ENCODE measurements around the gene COL21A1. TPM values are rescaled to one million over a fixed set of nuclear protein-coding genes. Genes with fewer than 3 reads are reported as not detected.

COL21A1 gene
- total RNA-seq, 1 experiment from 2014 or later = 49.0 TPM

GRCh38 chr6:56147766-56148165, 99.6 kb downstream of the COL21A1 start:
- TF ChIP-seq EZH2 (IDR thresholded peaks at IDR 0.05; ENCODE audit: borderline replicate concordance, low read depth, low read length, poor library complexity, severe bottlenecking) (no peak), CTCF (conservative IDR thresholded peaks at IDR 0.05; ENCODE audit: low read depth, low read length) (no peak)
- no TSS peak for BruUV-seq (replicated peaks)
- H3K4me3 ChIP-seq (ENCODE audit: low read depth, low read length, poor library complexity, severe bottlenecking) = peak overlapping the region; percentile 13
- H3K4me1 ChIP-seq (ENCODE audit: insufficient read depth, low read length, poor library complexity, severe bottlenecking) = peaks cover 37% of the 10 kb centered on the region
- intact Hi-C loops (cut with micrococcal nuclease; ENCODE audit: unreplicated experiment) = no loop called here
- DNase-seq (ENCODE audit: low spot score) = no peak
- CTCF ChIA-PET = no interaction called here
- POLR2A ChIA-PET (ENCODE audit: low non-redundant PET) = no interaction called here
- H3K9me3 ChIP-seq (ENCODE audit: low read depth, low read length, poor library complexity, severe bottlenecking) = no peaks in the 10 kb centered on the region
- no peaks in the 10 kb centered on the region for H3K27me3 ChIP-seq (replicated peaks; ENCODE audit: insufficient read depth, low read depth, low read length, poor library complexity)
- H3K36me3 ChIP-seq (ENCODE audit: insufficient read depth, low read length, poor library complexity, severe bottlenecking) = peaks cover 20% of the 10 kb centered on the region
- peak overlapping the region; percentile 76 for H3K27ac ChIP-seq (ENCODE audit: low read depth, low read length, poor library complexity, severe bottlenecking)

- TF ChIP-seq EZH2 (IDR thresholded peaks at IDR 0.05; ENCODE audit: borderline replicate concordance, low read depth, low read length, poor library complexity, severe bottlenecking) (no peak), CTCF (conservative IDR thresholded peaks at IDR 0.05; ENCODE audit: low read depth, low read length) (no peak)
- Histone ChIP-seq H3K27ac (ENCODE audit: low read depth, low read length, poor library complexity, severe bottlenecking) (peak overlapping the region; percentile 48), H3K4me3 (ENCODE audit: low read depth, low read length, poor library complexity, severe bottlenecking) (no peak overlapping the region), H3K9me3 (ENCODE audit: low read depth, low read length, poor library complexity, severe bottlenecking) (no peaks in the 10 kb centered on the region), H3K27me3 (replicated peaks; ENCODE audit: insufficient read depth, low read depth, low read length, poor library complexity) (no peaks in the 10 kb centered on the region), H3K36me3 (ENCODE audit: insufficient read depth, low read length, poor library complexity, severe bottlenecking) (peaks cover 31% of the 10 kb centered on the region), H3K4me1 (ENCODE audit: insufficient read depth, low read length, poor library complexity, severe bottlenecking) (peaks cover 37% of the 10 kb centered on the region)
- no TSS peak for BruUV-seq (replicated peaks)
- intact Hi-C loops (cut with micrococcal nuclease; ENCODE audit: unreplicated experiment) = no loop called here
- POLR2A ChIA-PET (ENCODE audit: low non-redundant PET) = no interaction called here
- no peak for DNase-seq (ENCODE audit: low spot score)
- CTCF ChIA-PET = no interaction called here
Measured at GRCh38 chr6:56146086-56146485, 101.3 kb downstream of the COL21A1 start.

- CTCF ChIA-PET = no interaction called here
- BruUV-seq (replicated peaks) = no TSS peak
- intact Hi-C loops (cut with micrococcal nuclease; ENCODE audit: unreplicated experiment) = no loop called here
Measured at GRCh38 chr6:56145616-56146015, 101.8 kb downstream of the COL21A1 start.

More at GRCh38 chr6:56145616-56146015, 101.8 kb downstream of the COL21A1 start:
- H3K36me3 ChIP-seq (ENCODE audit: insufficient read depth, low read length, poor library complexity, severe bottlenecking) = peaks cover 35% of the 10 kb centered on the region
- no peak for TF ChIP-seq EZH2 (IDR thresholded peaks at IDR 0.05; ENCODE audit: borderline replicate concordance, low read depth, low read length, poor library complexity, severe bottlenecking)
- TF ChIP-seq CTCF (conservative IDR thresholded peaks at IDR 0.05; ENCODE audit: low read depth, low read length) = no peak
- H3K27ac ChIP-seq (ENCODE audit: low read depth, low read length, poor library complexity, severe bottlenecking) = peak overlapping the region; percentile 48
- H3K27me3 ChIP-seq (replicated peaks; ENCODE audit: insufficient read depth, low read depth, low read length, poor library complexity) = no peaks in the 10 kb centered on the region
- peak; percentile 23 for DNase-seq (ENCODE audit: low spot score)
- H3K4me1 ChIP-seq (ENCODE audit: insufficient read depth, low read length, poor library complexity, severe bottlenecking) = peaks cover 37% of the 10 kb centered on the region
- H3K9me3 ChIP-seq (ENCODE audit: low read depth, low read length, poor library complexity, severe bottlenecking) = no peaks in the 10 kb centered on the region
- H3K4me3 ChIP-seq (ENCODE audit: low read depth, low read length, poor library complexity, severe bottlenecking) = no peak overlapping the region
- POLR2A ChIA-PET (ENCODE audit: low non-redundant PET) = no interaction called here

Measured in A673 (cell line).